Measurements from ENCODE around the gene C20orf141.

Gene C20orf141

DNA sequence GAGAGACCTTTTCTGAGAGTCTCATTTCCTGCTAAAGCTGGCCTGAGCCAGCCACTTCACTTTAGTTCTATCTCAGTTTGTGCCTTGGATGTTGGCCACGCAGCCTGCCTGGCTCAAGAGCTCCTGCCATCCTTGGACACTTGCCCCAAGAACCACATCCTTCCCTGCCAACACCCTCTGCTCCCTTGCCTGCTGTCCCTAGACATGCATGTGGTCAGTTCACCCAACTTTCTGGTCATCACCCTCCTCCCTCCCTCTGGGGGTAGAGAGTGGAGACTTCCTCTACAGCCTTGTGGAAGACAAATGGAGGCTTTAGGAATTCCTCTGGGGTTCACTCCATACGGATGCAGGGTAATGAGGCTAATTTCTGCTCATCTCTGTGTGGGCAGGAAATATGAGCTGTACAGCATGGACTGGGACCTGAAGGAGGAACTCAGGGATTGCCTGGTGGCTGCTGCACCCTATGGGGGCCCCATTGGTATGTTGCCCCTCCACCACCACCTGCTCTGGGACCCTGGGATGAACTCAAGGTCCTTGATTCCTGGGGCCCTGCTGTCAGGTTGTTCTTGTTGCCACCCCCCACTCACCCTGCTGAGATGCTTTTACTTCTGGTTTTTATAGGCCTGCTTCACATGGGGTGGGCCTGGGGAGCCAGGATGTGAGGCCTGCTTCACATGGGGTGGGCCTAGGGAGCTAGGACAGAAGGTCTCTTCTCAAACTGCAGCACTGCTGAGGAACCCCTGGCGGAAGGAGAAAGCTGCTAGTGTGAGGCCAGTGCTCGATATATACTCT lies 44.7 kb downstream of the C20orf141 start:
- Histone ChIP-seq H3K9me3 (no peaks in the 10 kb centered on the region), H3K36me3 (peaks cover 48% of the 10 kb centered on the region), H3K27me3 (no peaks in the 10 kb centered on the region), H3K4me3 (ENCODE audit: low read depth in 1 of 2, low read length in 1 of 2) (no peak overlapping the region), H3K4me1 (ENCODE audit: control insufficient read depth in 1 of 2, insufficient read depth in 1 of 2, low read depth in 1 of 2, low read length in 1 of 2) (no peaks in the 10 kb centered on the region), H3K27ac (no peak overlapping the region)
- TF ChIP-seq CTCF (IDR thresholded peaks at IDR 0.05), result no peak

GRCh38 chr20:2864626-2865025 lies 49.8 kb downstream of the C20orf141 start:
- Histone ChIP-seq H3K9me3 (no peaks in the 10 kb centered on the region), H3K36me3 (peaks cover 76% of the 10 kb centered on the region), H3K4me1 (ENCODE audit: control insufficient read depth in 1 of 2, insufficient read depth in 1 of 2, low read depth in 1 of 2, low read length in 1 of 2) (no peaks in the 10 kb centered on the region), H3K27ac (no peak overlapping the region), H3K4me3 (ENCODE audit: low read depth in 1 of 2, low read length in 1 of 2) (no peak overlapping the region), H3K27me3 (no peaks in the 10 kb centered on the region)
- TF ChIP-seq CTCF (IDR thresholded peaks at IDR 0.05), result no peak

- Histone ChIP-seq H3K9me3 (no peaks in the 10 kb centered on the region), H3K27ac (no peak overlapping the region), H3K36me3 (peaks cover 73% of the 10 kb centered on the region), H3K4me1 (ENCODE audit: control insufficient read depth in 1 of 2, insufficient read depth in 1 of 2, low read depth in 1 of 2, low read length in 1 of 2) (no peaks in the 10 kb centered on the region), H3K4me3 (ENCODE audit: low read depth in 1 of 2, low read length in 1 of 2) (no peak overlapping the region), H3K27me3 (no peaks in the 10 kb centered on the region)
- no peak for TF ChIP-seq CTCF (IDR thresholded peaks at IDR 0.05)
Observed at GRCh38 chr20:2865101-2865500, 50.3 kb downstream of the C20orf141 start.
